Measurements from ENCODE around the gene TPCN2. TPM values are rescaled to one million over a fixed set of nuclear protein-coding genes. Genes with fewer than 3 reads are reported as not detected.

TPCN2 gene
- total and polyA plus RNA-seq, 2 donors from 2014 or later, result 12.9 to 22.4 TPM

DNA sequence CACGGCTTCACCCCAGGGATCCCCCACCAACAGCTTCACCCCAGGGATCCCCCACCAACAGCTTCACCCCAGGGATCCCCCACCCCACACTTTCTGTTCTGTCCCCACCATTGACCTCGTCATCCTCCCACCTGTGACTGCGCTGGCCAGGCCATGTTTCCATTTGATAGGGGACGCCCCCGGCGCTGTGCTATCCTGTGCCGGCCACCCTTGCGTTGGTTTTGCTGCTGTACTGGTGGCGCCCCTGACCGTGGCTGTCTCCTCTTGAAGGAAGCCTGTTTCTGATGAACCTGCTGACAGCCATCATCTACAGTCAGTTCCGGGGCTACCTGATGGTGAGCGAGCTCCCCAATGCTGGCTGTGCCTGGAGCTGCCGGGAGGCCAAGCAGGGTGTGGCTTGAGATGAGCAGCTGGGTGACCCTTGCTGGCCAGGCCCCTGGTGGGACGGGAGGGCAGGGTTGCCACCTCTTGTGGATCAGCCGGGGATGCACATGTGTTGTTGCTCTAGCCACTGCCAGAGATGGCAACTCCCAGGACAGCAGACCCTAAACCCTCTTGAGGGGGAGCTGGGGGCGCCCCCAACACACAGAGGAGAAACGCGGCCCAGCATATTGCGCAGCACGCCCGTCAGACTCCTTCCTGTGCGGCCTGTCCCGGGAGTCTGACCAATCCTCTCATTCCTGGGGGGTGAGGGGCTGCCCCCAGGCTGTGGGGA lies 22.5 kb downstream of the TPCN2 start:
- Histone ChIP-seq H3K9me3 (ENCODE audit: control insufficient read depth in 2 of 3, insufficient read depth in 1 of 3, low read length in 3 of 3) (no peaks in the 10 kb centered on the region), H3K27me3 (ENCODE audit: control insufficient read depth, insufficient read depth, low read length) (no peaks in the 10 kb centered on the region), H3K9ac (ENCODE audit: low read length in 3 of 3) (no peak overlapping the region), H3K4me1 (ENCODE audit: control insufficient read depth in 2 of 3, insufficient read depth in 2 of 3, low read depth in 1 of 3, low read length in 3 of 3) (no peaks in the 10 kb centered on the region), H3K27ac (ENCODE audit: low read depth in 2 of 2, low read length in 2 of 2) (no peak overlapping the region), H3K36me3 (ENCODE audit: control insufficient read depth in 2 of 3, insufficient read depth in 3 of 3, low read length in 3 of 3) (peaks cover 0 to 30% (median 2%) of the 10 kb centered on the region in 3 donors), H3K4me3 (ENCODE audit: low read length in 3 of 3) (no peak overlapping the region)
- intact Hi-C loops (cut with DNase I), result no loop called here
- FAIRE-seq (no peak), DNase-seq (no peak)
- TF ChIP-seq, protein P1, sequence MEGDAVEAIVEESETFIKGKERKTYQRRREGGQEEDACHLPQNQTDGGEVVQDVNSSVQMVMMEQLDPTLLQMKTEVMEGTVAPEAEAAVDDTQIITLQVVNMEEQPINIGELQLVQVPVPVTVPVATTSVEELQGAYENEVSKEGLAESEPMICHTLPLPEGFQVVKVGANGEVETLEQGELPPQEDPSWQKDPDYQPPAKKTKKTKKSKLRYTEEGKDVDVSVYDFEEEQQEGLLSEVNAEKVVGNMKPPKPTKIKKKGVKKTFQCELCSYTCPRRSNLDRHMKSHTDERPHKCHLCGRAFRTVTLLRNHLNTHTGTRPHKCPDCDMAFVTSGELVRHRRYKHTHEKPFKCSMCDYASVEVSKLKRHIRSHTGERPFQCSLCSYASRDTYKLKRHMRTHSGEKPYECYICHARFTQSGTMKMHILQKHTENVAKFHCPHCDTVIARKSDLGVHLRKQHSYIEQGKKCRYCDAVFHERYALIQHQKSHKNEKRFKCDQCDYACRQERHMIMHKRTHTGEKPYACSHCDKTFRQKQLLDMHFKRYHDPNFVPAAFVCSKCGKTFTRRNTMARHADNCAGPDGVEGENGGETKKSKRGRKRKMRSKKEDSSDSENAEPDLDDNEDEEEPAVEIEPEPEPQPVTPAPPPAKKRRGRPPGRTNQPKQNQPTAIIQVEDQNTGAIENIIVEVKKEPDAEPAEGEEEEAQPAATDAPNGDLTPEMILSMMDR (IDR thresholded peaks at IDR 0.05; ENCODE audit: borderline replicate concordance, extremely low read depth, insufficient read depth), result no peak

DNA sequence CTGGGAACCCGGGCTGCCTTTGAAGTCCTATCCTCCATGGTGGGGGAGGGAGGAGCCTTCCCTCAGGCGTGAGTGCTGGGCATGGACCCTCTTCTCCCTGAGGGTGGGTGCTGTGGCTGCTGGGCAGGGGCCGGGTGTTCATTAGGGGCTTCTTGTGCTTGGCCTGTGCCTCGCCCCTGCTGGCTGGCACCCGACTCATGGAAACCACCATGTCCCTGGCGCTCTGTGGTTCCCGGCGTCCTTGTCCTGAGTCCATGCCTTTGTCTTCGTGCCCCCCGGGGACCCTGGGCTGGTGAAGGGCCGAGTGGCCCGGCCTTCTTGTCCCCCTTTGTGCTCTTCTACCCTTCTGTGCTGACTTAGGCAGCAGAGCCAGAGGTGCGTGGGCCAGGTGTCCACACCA lies 23.2 kb downstream of the TPCN2 start:
- Histone ChIP-seq H3K4me3 (ENCODE audit: low read length in 3 of 3) (no peak overlapping the region), H3K27me3 (ENCODE audit: control insufficient read depth, insufficient read depth, low read length) (no peaks in the 10 kb centered on the region), H3K4me1 (ENCODE audit: control insufficient read depth in 2 of 3, insufficient read depth in 2 of 3, low read depth in 1 of 3, low read length in 3 of 3) (no peaks in the 10 kb centered on the region), H3K36me3 (ENCODE audit: control insufficient read depth in 2 of 3, insufficient read depth in 3 of 3, low read length in 3 of 3) (peaks cover 0 to 31% (median 2%) of the 10 kb centered on the region in 3 donors), H3K9me3 (ENCODE audit: control insufficient read depth in 2 of 3, insufficient read depth in 1 of 3, low read length in 3 of 3) (no peaks in the 10 kb centered on the region), H3K27ac (ENCODE audit: low read depth in 2 of 2, low read length in 2 of 2) (no peak overlapping the region), H3K9ac (ENCODE audit: low read length in 3 of 3) (no peak overlapping the region)
- intact Hi-C loops (cut with DNase I), result no loop called here
- FAIRE-seq, result no peak
- no peak for DNase-seq
- TF ChIP-seq, protein P1 (IDR thresholded peaks at IDR 0.05; ENCODE audit: borderline replicate concordance, extremely low read depth, insufficient read depth), result no peak

DNA sequence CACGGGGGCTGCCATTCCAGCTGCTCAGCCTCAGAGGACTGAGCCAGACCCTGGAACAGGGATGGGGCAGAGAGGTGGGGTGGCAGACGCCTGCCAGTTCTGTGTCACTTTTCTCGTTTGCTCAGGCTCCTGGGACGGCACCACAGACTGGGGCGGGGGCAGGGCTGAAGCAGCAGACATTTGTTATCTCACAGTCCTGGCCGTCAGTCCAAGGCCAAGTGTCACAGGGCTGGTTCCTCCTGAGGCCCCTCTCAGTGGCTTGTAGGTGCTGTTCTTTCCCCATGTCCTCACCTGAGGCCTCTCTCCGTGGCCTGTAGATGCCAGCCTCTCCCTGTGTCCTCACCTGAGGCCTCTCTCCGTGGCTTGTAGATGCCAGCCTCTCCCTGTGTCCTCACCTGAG lies 24.7 kb downstream of the TPCN2 start:
- Histone ChIP-seq H3K9me3 (ENCODE audit: control insufficient read depth in 2 of 3, insufficient read depth in 1 of 3, low read length in 3 of 3) (no peaks in the 10 kb centered on the region), H3K9ac (ENCODE audit: low read length in 3 of 3) (no peak overlapping the region), H3K4me3 (ENCODE audit: low read length in 3 of 3) (no peak overlapping the region), H3K36me3 (ENCODE audit: control insufficient read depth in 2 of 3, insufficient read depth in 3 of 3, low read length in 3 of 3) (peaks cover 0 to 40% (median 3%) of the 10 kb centered on the region in 3 donors), H3K27me3 (ENCODE audit: control insufficient read depth, insufficient read depth, low read length) (no peaks in the 10 kb centered on the region), H3K4me1 (ENCODE audit: control insufficient read depth in 2 of 3, insufficient read depth in 2 of 3, low read depth in 1 of 3, low read length in 3 of 3) (no peaks in the 10 kb centered on the region), H3K27ac (ENCODE audit: low read depth in 2 of 2, low read length in 2 of 2) (no peak overlapping the region)
- TF ChIP-seq, protein P1 (IDR thresholded peaks at IDR 0.05; ENCODE audit: borderline replicate concordance, extremely low read depth, insufficient read depth), result no peak
- DNase-seq (no peak), FAIRE-seq (no peak)
- intact Hi-C loops (cut with DNase I), result no loop called here
